ENCODE measurements around the gene EHBP1. TPM values are rescaled to one million over a fixed set of nuclear protein-coding genes. Genes with fewer than 3 reads are reported as not detected.

The EHBP1 gene
- total and polyA plus RNA-seq, 3 experiments from 2014 or later = 12.5 to 23.1 (median 22.7) TPM

GRCh38 chr2:62663411-62663810, 42.1 kb upstream of the EHBP1 start:
- no peak for DNase-seq
- H3K36me3 ChIP-seq (ENCODE audit: insufficient read depth, low read length) = no peaks in the 10 kb centered on the region
- no peaks in the 10 kb centered on the region for H3K4me1 ChIP-seq (ENCODE audit: insufficient read depth, low read length)
- Mint-ChIP-seq H3K4me1 (peaks cover 0 to 10% (median 0%) of the 10 kb centered on the region in 3 donors), H3K36me3 (no peaks in the 10 kb centered on the region), H3K4me3 (no peak overlapping the region), H3K27me3 (peaks cover 5 to 12% of the 10 kb centered on the region in 2 donors), H3K9me3 (no peaks in the 10 kb centered on the region), H3K27ac (no peak overlapping the region)
- H3K27ac ChIP-seq (ENCODE audit: low read depth, low read length) = no peak overlapping the region
- H3K27me3 ChIP-seq (ENCODE audit: insufficient read depth, low read length, poor library complexity, severe bottlenecking) = no peaks in the 10 kb centered on the region
- no peak overlapping the region for H3K4me3 ChIP-seq (ENCODE audit: low read length)
- H3K9me3 ChIP-seq (ENCODE audit: low read length) = no peaks in the 10 kb centered on the region
- ChIA-PET CTCF (no interaction called here), POLR2A (no interaction called here)

DNA sequence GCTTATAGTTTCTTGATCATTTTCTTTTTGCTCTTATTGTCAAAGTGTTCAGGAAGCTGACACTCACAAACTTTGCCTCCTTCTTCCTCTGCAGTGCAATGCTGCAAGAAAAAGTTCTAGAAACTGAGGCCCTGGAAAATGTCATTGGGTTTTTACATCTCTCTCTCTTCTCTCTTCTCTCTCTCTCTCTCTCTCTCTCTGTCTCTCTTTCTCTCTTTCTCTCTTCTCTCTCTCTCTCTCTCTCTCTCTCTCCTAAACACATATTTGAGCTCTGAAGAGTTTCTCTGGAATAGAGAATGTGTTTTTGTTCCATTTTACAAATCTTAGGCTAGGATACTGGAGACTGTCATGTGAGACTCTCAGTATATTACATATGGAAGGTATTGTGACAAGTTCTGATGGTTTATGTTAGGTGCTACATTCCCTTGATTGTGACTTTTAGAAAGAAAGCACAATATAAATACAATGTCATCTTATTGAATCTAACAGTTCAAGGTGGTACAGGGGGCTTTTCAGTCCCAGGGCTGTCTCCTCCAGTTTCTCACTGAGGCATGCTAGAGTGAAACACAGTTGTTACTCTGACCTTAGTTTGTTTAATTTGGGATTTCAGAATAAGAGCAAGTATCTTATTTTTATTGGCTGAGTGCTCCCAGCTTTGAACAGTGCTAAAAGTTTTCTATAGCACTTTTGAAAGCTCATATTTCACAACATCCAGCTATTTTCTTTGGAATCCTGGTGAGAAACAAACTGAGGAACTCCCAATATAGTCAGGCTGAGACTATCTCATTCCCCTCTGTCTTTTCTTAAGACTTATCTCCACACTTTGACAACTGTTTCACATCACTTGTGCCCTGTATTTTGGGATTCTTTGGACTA, 41.4 kb upstream of the EHBP1 start:
- no peak overlapping the region for H3K27ac Mint-ChIP-seq
- H3K36me3 Mint-ChIP-seq = no peaks in the 10 kb centered on the region
- H3K27me3 ChIP-seq (ENCODE audit: insufficient read depth, low read length, poor library complexity, severe bottlenecking) = no peaks in the 10 kb centered on the region
- no peaks in the 10 kb centered on the region for H3K36me3 ChIP-seq (ENCODE audit: insufficient read depth, low read length)
- no peak overlapping the region for H3K27ac ChIP-seq (ENCODE audit: low read depth, low read length)
- CTCF ChIA-PET = no interaction called here
- H3K4me3 ChIP-seq (ENCODE audit: low read length) = no peak overlapping the region
- no peak for DNase-seq
- peaks cover 0 to 10% (median 0%) of the 10 kb centered on the region in 3 donors for H3K4me1 Mint-ChIP-seq
- no peaks in the 10 kb centered on the region for H3K4me1 ChIP-seq (ENCODE audit: insufficient read depth, low read length)
- no peaks in the 10 kb centered on the region for H3K9me3 Mint-ChIP-seq
- no peaks in the 10 kb centered on the region for H3K9me3 ChIP-seq (ENCODE audit: low read length)
- H3K27me3 Mint-ChIP-seq = peaks cover 5 to 12% of the 10 kb centered on the region in 2 donors
- H3K4me3 Mint-ChIP-seq = no peak overlapping the region
- POLR2A ChIA-PET = no interaction called here

DNA sequence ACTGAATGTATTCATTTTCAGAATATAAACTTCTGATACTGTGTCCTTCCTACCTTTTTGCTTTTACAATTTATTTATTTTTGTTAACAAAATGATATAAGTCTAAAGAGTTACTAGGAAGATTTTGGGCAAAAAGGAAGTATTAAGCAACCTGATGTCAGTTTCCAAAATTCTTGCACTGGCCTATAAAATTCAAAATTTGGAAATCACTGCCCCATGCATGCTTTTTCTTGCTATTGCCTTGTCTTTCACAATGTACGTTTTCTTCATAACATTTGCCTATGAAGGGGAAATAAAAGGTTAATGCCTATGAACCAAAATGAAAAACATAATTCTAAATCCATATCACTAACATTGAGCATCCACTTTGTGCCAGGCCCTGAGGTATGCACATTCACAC, 40.1 kb upstream of the EHBP1 start:
- Mint-ChIP-seq H3K36me3 (no peaks in the 10 kb centered on the region), H3K4me1 (peaks cover 0 to 5% (median 0%) of the 10 kb centered on the region in 3 donors), H3K4me3 (no peak overlapping the region), H3K27me3 (peaks cover 5 to 12% of the 10 kb centered on the region in 2 donors), H3K27ac (no peak overlapping the region), H3K9me3 (no peaks in the 10 kb centered on the region)
- no peak for DNase-seq
- CTCF ChIA-PET = no interaction called here
- Histone ChIP-seq H3K9me3 (ENCODE audit: low read length) (no peaks in the 10 kb centered on the region), H3K27me3 (ENCODE audit: insufficient read depth, low read length, poor library complexity, severe bottlenecking) (no peaks in the 10 kb centered on the region), H3K27ac (ENCODE audit: low read depth, low read length) (no peak overlapping the region), H3K36me3 (ENCODE audit: insufficient read depth, low read length) (no peaks in the 10 kb centered on the region), H3K4me1 (ENCODE audit: insufficient read depth, low read length) (no peaks in the 10 kb centered on the region), H3K4me3 (ENCODE audit: low read length) (no peak overlapping the region)
- POLR2A ChIA-PET = no interaction called here

- H3K4me1 ChIP-seq (ENCODE audit: insufficient read depth, low read length) = no peaks in the 10 kb centered on the region
- no peak overlapping the region for H3K4me3 ChIP-seq (ENCODE audit: low read length)
- H3K27me3 Mint-ChIP-seq = peaks cover 4 to 5% of the 10 kb centered on the region in 2 donors
- POLR2A ChIA-PET = no interaction called here
- no peaks in the 10 kb centered on the region for H3K9me3 ChIP-seq (ENCODE audit: low read length)
- no peak for DNase-seq
- H3K27ac ChIP-seq (ENCODE audit: low read depth, low read length) = no peak overlapping the region
- no peak overlapping the region for H3K4me3 Mint-ChIP-seq
- H3K36me3 Mint-ChIP-seq = no peaks in the 10 kb centered on the region
- no peaks in the 10 kb centered on the region for H3K27me3 ChIP-seq (ENCODE audit: insufficient read depth, low read length, poor library complexity, severe bottlenecking)
- H3K9me3 Mint-ChIP-seq = no peaks in the 10 kb centered on the region
- H3K4me1 Mint-ChIP-seq = no peaks in the 10 kb centered on the region
- no peak overlapping the region for H3K27ac Mint-ChIP-seq
- CTCF ChIA-PET = no interaction called here
- H3K36me3 ChIP-seq (ENCODE audit: insufficient read depth, low read length) = no peaks in the 10 kb centered on the region
Observed at GRCh38 chr2:62669180-62669579, 36.3 kb upstream of the EHBP1 start.

DNA sequence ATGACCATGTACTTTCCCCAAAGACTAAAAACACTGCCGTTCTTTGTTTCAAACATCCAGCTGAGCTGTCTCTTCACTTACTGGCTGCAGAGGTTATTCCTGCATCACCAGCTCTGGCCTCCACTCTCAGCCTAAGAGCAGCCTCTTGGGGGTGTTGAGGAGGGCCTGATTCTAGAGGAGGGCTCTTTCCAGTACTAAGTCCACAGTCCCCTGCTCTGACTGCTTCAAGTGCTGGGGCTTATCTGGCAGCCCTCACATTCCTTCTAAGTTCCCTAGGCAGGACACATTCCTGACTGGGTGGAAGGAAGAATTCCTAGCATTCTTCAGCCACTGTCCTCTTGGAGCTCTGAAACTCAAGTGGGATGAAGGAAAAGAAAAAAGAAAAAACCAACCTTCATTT, 32.9 kb upstream of the EHBP1 start:
- no peaks in the 10 kb centered on the region for H3K36me3 Mint-ChIP-seq
- H3K4me1 ChIP-seq (ENCODE audit: insufficient read depth, low read length) = no peaks in the 10 kb centered on the region
- DNase-seq = no peak
- POLR2A ChIA-PET = no interaction called here
- H3K27ac Mint-ChIP-seq = no peak overlapping the region
- CTCF ChIA-PET = no interaction called here
- no peaks in the 10 kb centered on the region for H3K4me1 Mint-ChIP-seq
- H3K4me3 Mint-ChIP-seq = no peak overlapping the region
- peaks cover 0 to under 1% of the 10 kb centered on the region in 2 donors for H3K27me3 Mint-ChIP-seq
- H3K9me3 ChIP-seq (ENCODE audit: low read length) = no peaks in the 10 kb centered on the region
- H3K36me3 ChIP-seq (ENCODE audit: insufficient read depth, low read length) = no peaks in the 10 kb centered on the region
- no peak overlapping the region for H3K4me3 ChIP-seq (ENCODE audit: low read length)
- no peaks in the 10 kb centered on the region for H3K9me3 Mint-ChIP-seq
- H3K27me3 ChIP-seq (ENCODE audit: insufficient read depth, low read length, poor library complexity, severe bottlenecking) = no peaks in the 10 kb centered on the region
- no peak overlapping the region for H3K27ac ChIP-seq (ENCODE audit: low read depth, low read length)

- H3K27ac ChIP-seq (ENCODE audit: low read depth, low read length) = no peak overlapping the region
- Mint-ChIP-seq H3K9me3 (no peaks in the 10 kb centered on the region), H3K4me3 (no peak overlapping the region), H3K27ac (no peak overlapping the region), H3K27me3 (peaks cover 0 to 11% of the 10 kb centered on the region in 2 donors), H3K4me1 (no peaks in the 10 kb centered on the region), H3K36me3 (no peaks in the 10 kb centered on the region)
- ChIA-PET POLR2A (no interaction called here), CTCF (no interaction called here)
- no peaks in the 10 kb centered on the region for H3K27me3 ChIP-seq (ENCODE audit: insufficient read depth, low read length, poor library complexity, severe bottlenecking)
- H3K4me3 ChIP-seq (ENCODE audit: low read length) = no peak overlapping the region
- no peaks in the 10 kb centered on the region for H3K36me3 ChIP-seq (ENCODE audit: insufficient read depth, low read length)
- no peaks in the 10 kb centered on the region for H3K9me3 ChIP-seq (ENCODE audit: low read length)
- no peaks in the 10 kb centered on the region for H3K4me1 ChIP-seq (ENCODE audit: insufficient read depth, low read length)
- DNase-seq = no peak
Observed at GRCh38 chr2:62675062-62675461, 30.5 kb upstream of the EHBP1 start.

GRCh38 chr2:62685256-62685655, 20.3 kb upstream of the EHBP1 start:
- Mint-ChIP-seq H3K4me1 (no peaks in the 10 kb centered on the region), H3K27ac (no peak overlapping the region), H3K4me3 (no peak overlapping the region), H3K27me3 (peaks cover 25 to 63% of the 10 kb centered on the region in 2 donors), H3K9me3 (no peaks in the 10 kb centered on the region), H3K36me3 (no peaks in the 10 kb centered on the region)
- Histone ChIP-seq H3K27ac (ENCODE audit: low read depth, low read length) (no peak overlapping the region), H3K4me3 (ENCODE audit: low read length) (no peak overlapping the region), H3K9me3 (ENCODE audit: low read length) (no peaks in the 10 kb centered on the region), H3K36me3 (ENCODE audit: insufficient read depth, low read length) (no peaks in the 10 kb centered on the region), H3K4me1 (ENCODE audit: insufficient read depth, low read length) (no peaks in the 10 kb centered on the region), H3K27me3 (ENCODE audit: insufficient read depth, low read length, poor library complexity, severe bottlenecking) (peaks cover 14% of the 10 kb centered on the region)
- no peak for DNase-seq
- ChIA-PET CTCF (interaction anchor here (1.7 kb wide), 1 partner anchor 20 kb away, joined by 3 read pairs; no protein-coding TSS in a partner anchor), POLR2A (no interaction called here)

DNA sequence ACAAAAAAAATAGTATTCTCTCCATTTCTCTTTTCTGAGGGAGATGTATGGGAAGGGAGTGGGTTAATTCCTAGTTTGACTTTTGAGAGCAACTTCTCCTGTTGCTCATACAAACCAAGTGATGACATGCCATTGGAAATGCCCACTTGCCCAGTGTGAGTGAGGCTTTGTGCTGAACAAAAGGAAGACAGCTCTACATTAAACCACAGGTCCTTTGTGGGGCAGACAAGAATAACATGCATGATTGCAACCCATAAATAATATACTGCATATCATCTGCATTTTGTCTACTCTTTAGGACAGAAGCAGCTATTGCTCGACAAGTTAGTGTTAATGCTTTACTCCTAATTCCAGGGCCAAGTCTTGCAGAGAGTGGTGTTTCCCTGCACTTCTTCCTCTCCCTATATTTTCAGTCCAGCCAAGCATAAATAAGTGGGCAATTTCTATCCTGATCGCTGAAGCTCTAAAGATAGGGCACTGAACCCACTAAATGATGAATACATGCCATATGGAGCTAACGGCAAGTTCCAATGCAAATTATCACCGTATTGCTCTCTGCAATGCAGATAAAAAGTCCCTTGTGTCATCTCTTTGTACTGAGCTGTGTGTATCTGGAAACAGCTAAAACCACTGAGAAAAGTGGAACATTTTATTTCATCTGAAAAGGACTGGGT, 19.4 kb upstream of the EHBP1 start:
- Mint-ChIP-seq H3K27ac (no peak overlapping the region), H3K4me3 (no peak overlapping the region), H3K4me1 (no peaks in the 10 kb centered on the region), H3K9me3 (no peaks in the 10 kb centered on the region), H3K36me3 (no peaks in the 10 kb centered on the region), H3K27me3 (peaks cover 22 to 62% of the 10 kb centered on the region in 2 donors)
- Histone ChIP-seq H3K27me3 (ENCODE audit: insufficient read depth, low read length, poor library complexity, severe bottlenecking) (peaks cover 14% of the 10 kb centered on the region), H3K4me1 (ENCODE audit: insufficient read depth, low read length) (no peaks in the 10 kb centered on the region), H3K4me3 (ENCODE audit: low read length) (no peak overlapping the region), H3K36me3 (ENCODE audit: insufficient read depth, low read length) (no peaks in the 10 kb centered on the region), H3K9me3 (ENCODE audit: low read length) (no peaks in the 10 kb centered on the region), H3K27ac (ENCODE audit: low read depth, low read length) (no peak overlapping the region)
- CTCF ChIA-PET = interaction anchor here (1.7 kb wide), 1 partner anchor 19 kb away, joined by 3 read pairs; no protein-coding TSS in a partner anchor
- POLR2A ChIA-PET = no interaction called here
- no peak for DNase-seq

Measured in CD8-positive, alpha-beta memory T cell (primary cell).